Measurements from ENCODE around the gene AGAP1. TPM values are rescaled to one million over a fixed set of nuclear protein-coding genes. Genes with fewer than 3 reads are reported as not detected.

AGAP1 gene
- total RNA-seq, 1 donor from 2014 or later: 39.0 TPM

GRCh38 chr2:235747786-235748091, 253.9 kb downstream of the AGAP1 start:
- Mint-ChIP-seq H3K4me1 (ENCODE audit: low read depth) (peaks cover 57% of the 10 kb centered on the region), H3K9me3 (ENCODE audit: low read depth) (no peaks in the 10 kb centered on the region), H3K4me3 (ENCODE audit: unreplicated experiment) (peak overlapping the region; percentile 18), H3K36me3 (ENCODE audit: low read depth) (peaks cover 11% of the 10 kb centered on the region), H3K27ac (ENCODE audit: unreplicated experiment) (peak overlapping the region; percentile 84), H3K27me3 (ENCODE audit: low read depth) (no peaks in the 10 kb centered on the region)
- TF ChIP-seq, protein P1, sequence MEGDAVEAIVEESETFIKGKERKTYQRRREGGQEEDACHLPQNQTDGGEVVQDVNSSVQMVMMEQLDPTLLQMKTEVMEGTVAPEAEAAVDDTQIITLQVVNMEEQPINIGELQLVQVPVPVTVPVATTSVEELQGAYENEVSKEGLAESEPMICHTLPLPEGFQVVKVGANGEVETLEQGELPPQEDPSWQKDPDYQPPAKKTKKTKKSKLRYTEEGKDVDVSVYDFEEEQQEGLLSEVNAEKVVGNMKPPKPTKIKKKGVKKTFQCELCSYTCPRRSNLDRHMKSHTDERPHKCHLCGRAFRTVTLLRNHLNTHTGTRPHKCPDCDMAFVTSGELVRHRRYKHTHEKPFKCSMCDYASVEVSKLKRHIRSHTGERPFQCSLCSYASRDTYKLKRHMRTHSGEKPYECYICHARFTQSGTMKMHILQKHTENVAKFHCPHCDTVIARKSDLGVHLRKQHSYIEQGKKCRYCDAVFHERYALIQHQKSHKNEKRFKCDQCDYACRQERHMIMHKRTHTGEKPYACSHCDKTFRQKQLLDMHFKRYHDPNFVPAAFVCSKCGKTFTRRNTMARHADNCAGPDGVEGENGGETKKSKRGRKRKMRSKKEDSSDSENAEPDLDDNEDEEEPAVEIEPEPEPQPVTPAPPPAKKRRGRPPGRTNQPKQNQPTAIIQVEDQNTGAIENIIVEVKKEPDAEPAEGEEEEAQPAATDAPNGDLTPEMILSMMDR (IDR thresholded peaks at IDR 0.05): no peak
- no peak for DNase-seq (ENCODE audit: low spot score)

- no peaks in the 10 kb centered on the region for H3K27me3 Mint-ChIP-seq (ENCODE audit: low read depth)
- H3K9me3 Mint-ChIP-seq (ENCODE audit: low read depth): no peaks in the 10 kb centered on the region
- TF ChIP-seq, protein P1 (IDR thresholded peaks at IDR 0.05): no peak
- H3K27ac Mint-ChIP-seq (ENCODE audit: unreplicated experiment): peak overlapping the region; percentile 74
- H3K36me3 Mint-ChIP-seq (ENCODE audit: low read depth): peaks cover 10% of the 10 kb centered on the region
- peaks cover 57% of the 10 kb centered on the region for H3K4me1 Mint-ChIP-seq (ENCODE audit: low read depth)
- H3K4me3 Mint-ChIP-seq (ENCODE audit: unreplicated experiment): peak overlapping the region; percentile 31
- DNase-seq (ENCODE audit: low spot score): no peak
Observed at GRCh38 chr2:235749121-235749770, 255.4 kb downstream of the AGAP1 start.

- Mint-ChIP-seq H3K9me3 (ENCODE audit: low read depth) (no peaks in the 10 kb centered on the region), H3K27ac (ENCODE audit: unreplicated experiment) (peak overlapping the region; percentile 74), H3K36me3 (ENCODE audit: low read depth) (peaks cover 9% of the 10 kb centered on the region), H3K27me3 (ENCODE audit: low read depth) (no peaks in the 10 kb centered on the region), H3K4me1 (ENCODE audit: low read depth) (peaks cover 57% of the 10 kb centered on the region), H3K4me3 (ENCODE audit: unreplicated experiment) (peak overlapping the region; percentile 7)
- TF ChIP-seq, protein P1 (IDR thresholded peaks at IDR 0.05): no peak
- no peak for DNase-seq (ENCODE audit: low spot score)
Observed at GRCh38 chr2:235749771-235750160, 255.9 kb downstream of the AGAP1 start.

DNA sequence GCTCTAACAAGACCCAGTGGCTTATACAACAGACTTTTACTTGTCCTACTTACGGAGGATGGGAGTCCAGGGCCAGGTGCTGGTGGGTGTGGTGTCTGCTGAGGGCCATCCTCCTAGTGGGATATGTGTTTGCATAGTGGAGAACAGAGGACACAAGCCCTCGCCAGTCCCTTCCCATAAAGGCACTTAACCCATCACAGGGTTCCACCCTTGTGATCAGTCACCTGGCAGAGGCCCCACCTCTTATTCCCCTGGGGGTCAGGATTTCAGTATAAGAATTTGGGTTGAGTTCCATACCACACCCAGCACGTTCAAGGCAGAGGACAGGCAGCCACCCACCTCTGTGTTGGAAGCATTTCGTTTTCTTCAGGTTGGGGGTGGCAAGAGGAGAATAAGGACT, 259.0 kb downstream of the AGAP1 start:
- H3K9me3 Mint-ChIP-seq (ENCODE audit: low read depth): no peaks in the 10 kb centered on the region
- H3K27ac Mint-ChIP-seq (ENCODE audit: unreplicated experiment): no peak overlapping the region
- H3K36me3 Mint-ChIP-seq (ENCODE audit: low read depth): peaks cover 6% of the 10 kb centered on the region
- DNase-seq (ENCODE audit: low spot score): no peak
- TF ChIP-seq, protein P1 (IDR thresholded peaks at IDR 0.05): no peak
- no peak overlapping the region for H3K4me3 Mint-ChIP-seq (ENCODE audit: unreplicated experiment)
- no peaks in the 10 kb centered on the region for H3K27me3 Mint-ChIP-seq (ENCODE audit: low read depth)
- peaks cover 31% of the 10 kb centered on the region for H3K4me1 Mint-ChIP-seq (ENCODE audit: low read depth)

- TF ChIP-seq, protein P1 (IDR thresholded peaks at IDR 0.05): no peak
- no peak for DNase-seq (ENCODE audit: low spot score)
- Mint-ChIP-seq H3K4me1 (ENCODE audit: low read depth) (peaks cover 13% of the 10 kb centered on the region), H3K4me3 (ENCODE audit: unreplicated experiment) (no peak overlapping the region), H3K27ac (ENCODE audit: unreplicated experiment) (no peak overlapping the region), H3K9me3 (ENCODE audit: low read depth) (no peaks in the 10 kb centered on the region), H3K36me3 (ENCODE audit: low read depth) (peaks cover 6% of the 10 kb centered on the region), H3K27me3 (ENCODE audit: low read depth) (no peaks in the 10 kb centered on the region)
Observed at GRCh38 chr2:235754357-235755207, 260.7 kb downstream of the AGAP1 start.
